CD14-positive monocyte (primary cell): Measurements from ENCODE around the gene HSF4. TPM values are rescaled to one million over a fixed set of nuclear protein-coding genes. Genes with fewer than 3 reads are reported as not detected.

Experiments used
- DNase-seq, 3 donors: peaks; one replicate each; pipeline ENCODE4 v3.0.0-alpha.2; 2011 to 2022
- H2AFZ ChIP-seq: 2 replicates; pipeline ENCODE4 v1.6.0; 2012; ENCODE audit warnings: mild to moderate bottlenecking, low read depth, low read length, inconsistent platforms; ENCODE audit not compliant: insufficient read depth, poor library complexity, severe bottlenecking
- H3K27ac ChIP-seq, 2 donors: 1 replicate in 1 of 2; 2 replicates in 1 of 2; pipeline ENCODE4 v1.5.1; 2012 to 2013; ENCODE audit warnings: low read length in 2 of 2, control low read depth in 1 of 2, inconsistent platforms in 1 of 2, low read depth in 1 of 2, mild to moderate bottlenecking in 1 of 2
- H3K27me3 ChIP-seq, 2 donors: one replicate each; pipeline versions ENCODE4 v1.6.0 to v1.6.1; 2011 to 2013; ENCODE audit warnings: low read length in 2 of 2; ENCODE audit not compliant: control insufficient read depth in 2 of 2, insufficient read depth in 2 of 2
- H3K36me3 ChIP-seq, 2 donors: replicated peaks in 1 of 2; 1 replicate in 1 of 2; 2 replicates in 1 of 2; pipeline versions ENCODE4 v1.5.1 to v1.6.1; 2012 to 2013; ENCODE audit warnings: low read length in 2 of 2, control low read depth in 1 of 2, inconsistent platforms in 1 of 2, mild to moderate bottlenecking in 1 of 2; ENCODE audit not compliant: insufficient read depth in 2 of 2, control insufficient read depth in 1 of 2
- H3K4me1 ChIP-seq, 2 donors: 1 replicate in 1 of 2; 2 replicates in 1 of 2; pipeline versions ENCODE4 v1.5.1 to v1.6.1; 2012 to 2013; ENCODE audit warnings: low read length in 2 of 2, control low read depth in 1 of 2, inconsistent platforms in 1 of 2, mild to moderate bottlenecking in 1 of 2, moderate library complexity in 1 of 2; ENCODE audit not compliant: insufficient read depth in 2 of 2, control insufficient read depth in 1 of 2
- H3K4me2 ChIP-seq: replicated peaks from 2 replicates; pipeline ENCODE3; 2012; ENCODE audit warnings: low read length, moderate library complexity, mild to moderate bottlenecking; ENCODE audit not compliant: poor library complexity, severe bottlenecking; ENCODE audit errors: extremely low read depth
- H3K4me3 ChIP-seq, 3 experiments: fragments of 200-600 bp in 1 of 3; sonication (generic) in 1 of 3; replicated peaks in 1 of 3; 1 replicate in 2 of 3; 2 replicates in 1 of 3; pipeline ENCODE4 v1.5.1; 2011 to 2013; ENCODE audit warnings: low read length in 3 of 3, mild to moderate bottlenecking in 3 of 3, control low read depth in 2 of 3, low read depth in 2 of 3, inconsistent platforms in 1 of 3, moderate library complexity in 1 of 3
- H3K79me2 ChIP-seq: 2 replicates; pipeline ENCODE4 v1.6.0; 2012; ENCODE audit warnings: mild to moderate bottlenecking, control low read depth, inconsistent platforms, low read length, moderate library complexity; ENCODE audit not compliant: insufficient read depth
- H3K9ac ChIP-seq: 2 replicates; pipeline ENCODE4 v1.6.0; 2017; ENCODE audit warnings: low read length, mild to moderate bottlenecking; ENCODE audit not compliant: insufficient read depth, poor library complexity, severe bottlenecking
- H3K9me3 ChIP-seq, 2 donors: replicated peaks in 1 of 2; 1 replicate in 1 of 2; 2 replicates in 1 of 2; pipeline versions ENCODE4 v1.5.1 to v1.6.1; 2012 to 2013; ENCODE audit warnings: low read length in 2 of 2, control low read depth in 1 of 2; ENCODE audit not compliant: control insufficient read depth in 1 of 2, insufficient read depth in 1 of 2
- H4K20me1 ChIP-seq: 2 replicates; pipeline ENCODE4 v1.6.0; 2012; ENCODE audit warnings: mild to moderate bottlenecking, low read length, control low read depth, moderate library complexity; ENCODE audit not compliant: insufficient read depth
- H3K27ac Mint-ChIP-seq, 7 donors: one replicate each; pipeline ENCODE4 v1.8.0; 2020; ENCODE audit warnings: mild to moderate bottlenecking in 7 of 7, mixed read lengths in 7 of 7, moderate library complexity in 6 of 7, inconsistent platforms in 2 of 7
- H3K27me3 Mint-ChIP-seq, 3 donors: one replicate each; pipeline ENCODE4 v1.8.0; 2021 to 2022; ENCODE audit warnings: low read depth in 3 of 3, mild to moderate bottlenecking in 3 of 3, mixed read lengths in 3 of 3, moderate library complexity in 3 of 3, inconsistent platforms in 1 of 3
- H3K36me3 Mint-ChIP-seq, 2 donors: one replicate each; pipeline ENCODE4 v1.8.0; 2020; ENCODE audit warnings: mixed read lengths in 2 of 2, inconsistent platforms in 1 of 2, mild to moderate bottlenecking in 1 of 2
- H3K4me1 Mint-ChIP-seq: one replicate; pipeline ENCODE4 v1.8.0; 2020; ENCODE audit warnings: mild to moderate bottlenecking, mixed read lengths
- H3K4me3 Mint-ChIP-seq, 2 donors: one replicate each; pipeline ENCODE4 v1.8.0; 2020; ENCODE audit warnings: mild to moderate bottlenecking in 2 of 2, mixed read lengths in 2 of 2, moderate library complexity in 1 of 2
- H3K9me3 Mint-ChIP-seq, 7 donors: one replicate each; pipeline ENCODE4 v1.8.0; 2020 to 2022; ENCODE audit warnings: mixed read lengths in 7 of 7, mild to moderate bottlenecking in 6 of 7, moderate library complexity in 6 of 7, inconsistent platforms in 2 of 7
- CTCF ChIP-seq: fragments of 200-600 bp; IDR thresholded peaks from one replicate; pipeline ENCODE4 v1.8.0; 2022; ENCODE audit warnings: antibody characterized with exemption, mild to moderate bottlenecking
- WGBS: methylation state at CpG from one replicate; pipeline ENCODE4 v1.1.5; 2013; ENCODE audit warnings: missing lambda C conversion rate; ENCODE audit not compliant: insufficient coverage; 5-methylcytosine and 5-hydroxymethylcytosine counted together
- intact Hi-C, 2 donors: fragments of 100-400 bp; cut with micrococcal nuclease; formaldehyde crosslinking; loops; one replicate each; pipeline versions ENCODE4 v1.15.0 to v1.15.1; 2023
- polyA plus RNA-seq, 3 donors: library from polyadenylated mRNA; depleted of rRNA in 1 of 3; unstranded in 2 of 3; stranded (reverse) in 1 of 3; fragments of 300-500 nt in 2 of 3; fragments of >200 nt in 1 of 3; fragmentation: Illumina TruSeq in 2 of 3; gene quantifications; 1 replicate in 2 of 3; 2 replicates in 1 of 3; pipeline ENCODE4 v1.2.3, GENCODE V29; 2012 to 2021

HSF4 gene
- polyA plus RNA-seq, 3 donors, result 53.4 TPM; not detected in 2

- H3K27me3 ChIP-seq, result no peaks in the 10 kb centered on the region
- DNase-seq, result no peak
- H3K36me3 Mint-ChIP-seq, result peaks cover 78 to 96% of the 10 kb centered on the region in 2 donors
- intact Hi-C loops, result no loop called here
- H3K27ac ChIP-seq, result no peak overlapping the region
- peaks cover 10% of the 10 kb centered on the region for H3K79me2 ChIP-seq
- H2AFZ ChIP-seq, result no peak overlapping the region
- peaks cover 87 to 99% of the 10 kb centered on the region in 2 donors for H3K36me3 ChIP-seq
- no peak overlapping the region for H3K4me3 Mint-ChIP-seq
- H3K9me3 Mint-ChIP-seq, result peaks cover 0 to 2% (median 0%) of the 10 kb centered on the region in 7 donors
- peaks cover 92% of the 10 kb centered on the region for H4K20me1 ChIP-seq
- peaks cover 0 to 5% (median 2%) of the 10 kb centered on the region in 3 donors for H3K27me3 Mint-ChIP-seq
- no peak overlapping the region for H3K4me3 ChIP-seq
- H3K9me3 ChIP-seq, result no peaks in the 10 kb centered on the region
- no peak for TF ChIP-seq CTCF
- peak overlapping the region in 1 of 7 donors; percentile 43 for H3K27ac Mint-ChIP-seq
- H3K4me1 Mint-ChIP-seq, result peaks cover 1% of the 10 kb centered on the region
- H3K4me1 ChIP-seq, result no peaks in the 10 kb centered on the region
- no peak overlapping the region for H3K4me2 ChIP-seq
- no peak overlapping the region for H3K9ac ChIP-seq
Observed at GRCh38 chr16:67128417-67128816, 36.1 kb upstream of the HSF4 start.

GRCh38 chr16:67128887-67129286 lies 35.7 kb upstream of the HSF4 start:
- 97% methylated on average over 3 of the region's 3 CpGs for WGBS

More at GRCh38 chr16:67128887-67129286, 35.7 kb upstream of the HSF4 start:
- intact Hi-C loops, result no loop called here
- H2AFZ ChIP-seq, result no peak overlapping the region
- no peak for TF ChIP-seq CTCF
- no peak overlapping the region for H3K4me3 Mint-ChIP-seq
- no peaks in the 10 kb centered on the region for H3K9me3 ChIP-seq
- peak overlapping the region in 1 of 7 donors; percentile 43 for H3K27ac Mint-ChIP-seq
- H3K27me3 ChIP-seq, result no peaks in the 10 kb centered on the region
- H3K4me1 Mint-ChIP-seq, result no peaks in the 10 kb centered on the region
- H3K27ac ChIP-seq, result no peak overlapping the region
- peaks cover 0 to 2% (median 2%) of the 10 kb centered on the region in 3 donors for H3K27me3 Mint-ChIP-seq
- DNase-seq, result no peak
- H3K9ac ChIP-seq, result no peak overlapping the region
- H4K20me1 ChIP-seq, result peaks cover 88% of the 10 kb centered on the region
- no peak overlapping the region for H3K4me3 ChIP-seq
- peaks cover 76 to 96% of the 10 kb centered on the region in 2 donors for H3K36me3 Mint-ChIP-seq
- no peaks in the 10 kb centered on the region for H3K4me1 ChIP-seq
- peaks cover 7% of the 10 kb centered on the region for H3K79me2 ChIP-seq
- peaks cover 0 to 2% (median 0%) of the 10 kb centered on the region in 7 donors for H3K9me3 Mint-ChIP-seq
- no peak overlapping the region for H3K4me2 ChIP-seq
- H3K36me3 ChIP-seq, result peaks cover 84 to 99% of the 10 kb centered on the region in 2 donors
